IPS-NIHi7 (cell line): Measurements from ENCODE around the gene NPDC1.
"Not testable (repeated sequence)": the region's sequence is repeated elsewhere in the genome, so short reads cannot be mapped to it uniquely, and the experiment has no call there.

Experiments
- DNase-seq: peaks from one replicate; pipeline ENCODE4 v3.0.0; 2012; ENCODE audit warnings: mixed read lengths; ENCODE audit errors: extremely low spot score

The NPDC1 gene

DNA sequence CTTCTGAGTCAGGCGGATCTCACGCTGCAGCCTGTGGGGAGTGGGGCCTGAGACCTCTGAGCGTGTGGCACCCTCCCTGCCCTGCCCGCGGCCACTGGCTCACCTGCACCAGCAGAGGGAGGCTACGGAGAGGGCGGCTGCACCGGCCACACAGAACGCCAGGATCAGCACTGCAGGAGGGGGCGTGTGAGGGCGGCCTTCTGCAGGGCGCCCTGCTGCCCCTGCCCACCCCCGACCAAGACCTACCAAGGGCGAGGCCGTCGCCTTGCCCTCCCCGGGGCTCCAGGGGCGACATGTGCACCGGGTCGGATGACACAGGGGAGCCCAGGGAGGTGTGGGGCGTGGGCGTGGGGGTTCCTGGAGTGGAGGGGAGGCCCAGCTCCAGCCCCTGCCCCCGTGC is 5.4 kb downstream of the NPDC1 start:
- no peak for DNase-seq

DNA sequence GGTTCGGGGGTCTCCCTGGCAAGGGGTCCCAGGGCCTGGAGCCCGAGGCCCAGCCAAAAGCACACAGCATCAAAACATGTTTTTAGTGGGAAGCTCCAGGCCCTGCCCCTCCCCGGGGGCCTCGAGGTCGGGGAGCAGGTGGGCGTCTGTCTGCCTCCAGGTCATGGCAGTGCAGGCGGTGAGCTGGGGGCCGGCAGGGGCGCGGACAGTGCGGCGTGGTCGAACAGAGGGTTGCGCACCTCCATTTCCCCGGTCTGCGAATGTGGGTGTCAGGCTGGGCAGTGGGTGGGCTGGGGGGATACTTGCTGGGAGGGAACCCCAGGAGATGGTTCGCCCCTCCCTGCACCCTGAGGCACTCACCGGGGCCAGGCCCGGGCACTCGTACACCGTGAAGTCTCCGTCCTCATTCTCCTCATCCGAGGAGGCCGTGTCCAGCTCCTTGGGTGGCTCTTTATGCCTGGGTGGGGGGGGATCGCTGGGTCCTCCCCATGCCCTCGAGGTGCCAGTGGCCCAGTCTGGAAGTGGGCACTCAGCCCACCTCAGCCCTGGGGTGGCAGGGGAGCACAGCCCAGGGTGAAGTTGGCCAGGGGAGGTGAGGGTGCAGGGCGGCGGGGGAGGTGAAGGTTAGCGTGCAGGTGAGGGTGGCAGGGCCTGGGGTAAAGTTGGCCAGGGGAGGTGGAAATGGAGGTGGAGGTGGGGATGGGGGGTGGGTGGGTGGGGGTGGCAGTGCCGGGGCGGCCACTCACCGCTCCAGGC is 6.2 kb downstream of the NPDC1 start:
- no peak for DNase-seq

DNA sequence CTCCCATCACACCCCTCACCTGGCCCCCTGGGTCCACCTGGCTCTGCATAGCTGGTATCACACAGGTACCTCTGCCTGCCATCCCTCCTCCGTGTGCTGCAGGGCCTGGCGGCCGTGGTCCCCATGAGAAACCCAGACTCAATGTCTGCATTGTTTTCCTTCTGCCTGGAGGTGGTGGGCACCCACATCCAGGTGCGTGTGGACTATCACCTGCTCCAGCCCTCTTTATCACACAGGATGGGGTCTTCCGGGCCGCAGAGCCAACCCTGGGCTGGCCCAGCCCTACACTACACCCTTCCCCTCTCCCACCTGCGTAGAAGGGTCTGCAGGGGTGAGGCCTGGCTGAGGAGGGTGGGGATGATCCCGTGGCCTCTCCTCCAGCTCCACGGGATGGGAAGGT is 7.1 kb downstream of the NPDC1 start:
- no peak for DNase-seq

DNA sequence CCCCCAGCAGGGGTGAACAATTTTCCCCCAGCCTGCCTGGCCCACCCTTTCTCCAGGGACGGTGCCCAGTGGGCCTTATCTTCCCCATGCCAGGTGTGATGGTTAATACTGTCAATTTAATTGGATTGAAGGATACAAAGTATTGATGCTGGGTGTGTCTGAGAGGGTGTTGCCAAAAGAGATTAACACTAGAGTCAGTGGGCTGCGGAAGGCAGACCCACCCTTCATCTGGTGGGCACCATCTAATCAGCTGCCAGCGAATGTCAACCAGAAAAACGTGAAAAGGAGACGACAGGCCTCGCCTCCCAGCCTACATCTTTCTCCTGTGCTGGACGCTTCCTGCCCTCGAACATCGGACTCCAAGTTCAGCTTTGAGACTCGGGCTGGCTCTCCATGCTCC is 8.5 kb downstream of the NPDC1 start:
- no peak for DNase-seq

DNA sequence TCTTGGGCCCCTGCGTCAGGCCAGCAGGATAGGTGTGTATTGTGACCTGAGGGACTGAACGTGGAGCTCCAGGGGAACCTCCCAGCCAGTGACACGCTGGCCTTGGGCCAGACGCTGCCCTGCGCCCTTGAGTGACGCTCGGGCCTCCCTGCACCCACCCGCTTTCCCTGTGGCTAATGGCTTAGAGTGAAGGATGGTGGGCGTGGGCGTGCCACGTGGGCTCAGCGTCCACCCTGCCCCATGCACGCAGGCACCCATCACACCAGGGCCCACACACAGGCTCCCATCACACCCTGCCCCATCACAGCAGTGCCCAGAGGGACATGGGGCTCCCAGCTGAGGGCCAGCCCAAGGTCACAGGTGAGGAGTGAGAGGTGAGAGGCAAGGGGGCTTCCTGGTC is 8.9 kb downstream of the NPDC1 start:
- DNase-seq = no peak

DNA sequence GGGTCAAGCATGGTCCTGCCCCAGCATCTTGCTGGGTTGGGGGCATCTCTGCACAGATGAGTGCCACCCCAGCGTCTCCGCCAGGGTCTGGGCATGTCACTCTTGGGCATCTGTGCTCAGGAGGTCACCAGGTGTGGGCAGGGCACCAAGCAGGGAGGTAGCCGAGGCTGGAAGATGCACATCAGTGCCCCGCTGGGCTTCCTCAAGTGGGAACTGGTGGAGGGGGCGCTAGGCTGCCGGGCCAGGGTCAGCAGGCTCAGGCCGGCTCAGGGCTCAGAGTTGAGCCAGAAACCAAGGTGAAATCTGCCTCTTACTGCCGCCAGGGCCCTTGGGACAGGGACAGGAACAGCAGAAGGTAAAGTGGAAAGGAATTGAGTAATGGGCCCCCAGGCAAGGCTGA is 10.0 kb downstream of the NPDC1 start:
- no peak for DNase-seq

DNA sequence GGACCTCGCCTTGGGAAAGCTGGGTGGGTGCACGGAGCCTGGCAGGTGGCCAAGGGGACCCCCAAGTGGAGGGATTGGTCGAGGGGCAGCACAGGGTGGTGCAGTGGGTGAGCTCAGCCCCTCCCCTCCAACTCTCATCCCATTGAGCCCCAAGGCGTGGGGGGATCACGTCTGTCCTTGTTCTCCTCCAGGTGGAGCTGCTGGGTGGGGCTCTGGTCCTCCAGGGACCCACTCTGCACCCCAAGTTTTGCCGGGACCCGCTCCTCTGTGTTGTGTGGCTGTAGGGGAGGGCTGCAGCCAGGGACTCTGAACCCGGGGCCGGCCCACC is 10.5 kb downstream of the NPDC1 start:
- DNase-seq = peak; percentile 40

DNA sequence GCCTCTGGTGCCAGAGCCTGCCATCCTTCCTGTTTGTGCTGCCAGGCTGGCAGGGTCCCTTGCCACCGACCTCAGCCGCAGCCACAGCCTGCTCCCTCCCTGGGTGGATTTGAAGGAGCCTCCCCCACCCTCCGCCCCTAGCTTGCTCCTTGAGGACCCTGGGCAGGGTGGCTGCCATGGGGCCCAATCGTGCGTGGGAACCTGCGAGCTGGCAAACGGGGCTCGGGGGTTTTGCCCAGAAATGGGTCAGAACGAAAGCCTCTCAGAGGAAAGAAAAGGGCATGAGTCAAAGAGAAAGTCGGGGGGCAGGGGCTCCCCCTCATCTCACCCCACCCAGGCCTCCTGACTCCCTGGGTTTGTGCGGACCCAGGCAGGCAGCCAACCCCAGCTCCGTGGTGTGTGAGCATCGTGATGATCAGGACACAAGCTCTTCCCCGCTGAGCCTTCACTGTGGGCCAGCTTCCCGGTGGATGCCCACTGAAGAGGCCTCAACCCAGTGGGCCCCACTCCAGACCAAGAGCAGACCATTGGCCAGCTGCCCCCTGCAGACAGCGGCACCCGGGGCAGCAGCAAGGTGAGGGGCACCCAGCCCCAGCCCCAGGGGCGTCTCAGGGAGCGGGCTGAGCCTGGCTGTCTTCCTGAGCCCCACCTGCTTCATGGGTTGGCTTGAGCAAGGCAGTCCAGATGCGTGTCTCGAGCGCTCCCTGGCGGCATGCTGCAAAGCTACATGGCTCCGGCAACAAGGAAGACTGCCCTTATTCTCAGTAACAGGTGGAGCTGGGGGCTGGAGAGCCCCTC is 11.1 kb downstream of the NPDC1 start:
- DNase-seq = peak; percentile 93

DNA sequence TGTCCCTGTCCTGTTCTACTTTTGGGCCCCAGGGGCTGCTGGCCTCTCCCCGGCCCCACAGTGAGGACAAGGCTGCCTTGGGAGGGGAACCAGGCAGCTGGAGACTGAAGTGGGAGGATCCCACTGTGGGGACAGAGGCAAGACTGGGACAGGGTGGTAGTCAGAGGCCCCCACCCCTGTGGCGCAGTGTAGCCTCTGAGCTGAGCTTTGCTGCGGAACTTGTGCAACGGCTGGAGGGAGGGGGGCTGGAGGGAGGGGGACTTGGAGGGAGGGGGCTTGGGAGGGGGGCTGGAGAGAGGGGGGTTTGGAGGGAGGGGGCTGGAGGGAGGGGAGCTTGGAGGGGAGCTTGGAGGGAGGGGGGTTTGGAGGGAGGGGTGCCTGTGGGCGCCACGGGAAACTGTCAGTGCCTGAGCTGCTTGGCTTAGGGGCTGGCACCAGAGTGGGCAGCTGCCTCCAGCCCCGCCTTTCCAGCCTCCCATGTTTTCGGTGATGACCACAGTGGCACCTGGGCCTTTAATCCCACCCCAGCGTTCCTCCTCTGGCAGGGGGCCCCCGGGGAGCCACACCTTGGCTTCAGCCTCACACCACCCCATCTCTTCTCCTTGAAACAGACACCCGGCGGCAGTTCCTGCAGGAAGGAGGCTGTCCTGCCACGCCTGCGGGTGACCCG is 11.8 kb downstream of the NPDC1 start:
- no peak for DNase-seq

DNA sequence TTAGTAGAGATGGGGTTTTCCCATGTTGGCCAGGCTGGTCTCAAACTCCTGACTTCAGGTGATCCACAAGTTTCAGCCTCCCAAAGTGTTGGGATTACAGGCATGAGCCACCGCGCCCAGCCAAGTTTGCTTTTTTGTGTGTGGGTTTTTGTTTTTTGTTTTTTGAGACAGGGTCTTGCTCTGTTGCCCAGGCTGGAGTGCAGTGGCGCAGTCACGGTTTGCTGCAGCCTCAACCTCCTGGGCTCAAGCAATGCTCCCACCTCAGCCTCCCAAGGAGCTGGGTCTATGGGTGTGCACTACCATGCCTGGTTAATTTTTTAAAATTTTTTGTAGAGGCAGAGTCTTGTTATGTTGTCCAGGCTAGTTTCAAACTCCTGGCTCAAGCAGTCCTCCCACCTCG is 12.5 kb downstream of the NPDC1 start:
- not testable (repeated sequence) for DNase-seq

DNA sequence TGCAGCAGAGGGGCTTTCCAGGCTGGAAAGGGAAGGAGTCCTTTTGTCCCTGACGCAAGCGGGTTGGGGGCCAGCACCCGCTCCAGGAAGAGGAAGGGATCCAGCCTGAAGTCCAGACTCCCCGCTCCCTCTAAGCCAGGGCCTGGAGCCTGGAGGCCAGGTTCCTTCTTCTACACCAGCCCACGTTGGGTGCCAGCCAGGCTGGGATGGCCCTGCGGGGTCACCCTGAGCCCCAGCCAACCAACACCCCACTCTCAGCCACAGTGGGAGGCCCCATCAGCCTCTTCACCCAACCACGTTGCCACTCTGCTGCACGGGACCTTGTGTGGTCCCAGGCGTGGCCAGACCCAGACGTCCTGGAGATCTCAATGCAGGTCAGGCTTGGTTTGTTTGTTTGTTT is 13.1 kb downstream of the NPDC1 start:
- DNase-seq = no peak

DNA sequence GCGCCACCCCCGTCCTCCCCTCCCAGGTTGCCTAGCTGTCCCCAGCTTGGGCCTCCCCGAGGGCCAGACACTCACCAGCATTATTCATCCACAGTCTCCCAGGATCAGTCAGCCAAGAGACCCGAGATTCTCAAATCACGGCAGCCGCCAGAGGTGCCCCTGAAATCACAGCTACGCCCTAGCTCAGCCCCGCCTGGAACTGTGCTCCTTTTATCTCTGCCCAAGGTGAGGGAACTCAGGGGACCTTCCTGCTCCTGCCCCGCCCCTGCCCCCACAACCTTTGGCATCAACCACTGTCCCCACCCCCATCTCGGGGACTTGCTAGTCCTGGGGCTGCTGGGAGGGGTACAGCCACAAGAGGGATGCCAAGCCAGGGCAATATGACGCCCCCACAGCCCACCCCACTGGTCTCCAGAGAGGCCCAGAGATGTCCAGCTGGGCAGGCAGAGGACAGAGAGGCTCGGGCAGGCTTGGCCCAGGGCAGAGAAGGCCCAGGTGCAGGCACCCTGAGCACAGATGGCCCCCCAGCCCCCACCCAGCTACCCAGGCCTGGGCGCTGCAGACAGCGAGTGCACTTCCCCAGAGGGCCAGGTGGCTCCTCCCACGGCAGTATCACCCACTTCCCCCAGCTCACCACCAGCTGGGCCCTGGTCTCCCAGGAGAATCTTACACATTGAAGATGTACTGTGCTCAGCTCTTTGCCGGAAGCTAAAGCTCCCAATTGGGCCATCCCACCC is 13.9 kb downstream of the NPDC1 start, which contains the start of gene FUT7:
Gene FUT7, minus strand, starts transcription at position 185 of the 737 bp plus-strand sequence. Its CDS starts 97 bp downstream, at position 88.
- no peak for DNase-seq

DNA sequence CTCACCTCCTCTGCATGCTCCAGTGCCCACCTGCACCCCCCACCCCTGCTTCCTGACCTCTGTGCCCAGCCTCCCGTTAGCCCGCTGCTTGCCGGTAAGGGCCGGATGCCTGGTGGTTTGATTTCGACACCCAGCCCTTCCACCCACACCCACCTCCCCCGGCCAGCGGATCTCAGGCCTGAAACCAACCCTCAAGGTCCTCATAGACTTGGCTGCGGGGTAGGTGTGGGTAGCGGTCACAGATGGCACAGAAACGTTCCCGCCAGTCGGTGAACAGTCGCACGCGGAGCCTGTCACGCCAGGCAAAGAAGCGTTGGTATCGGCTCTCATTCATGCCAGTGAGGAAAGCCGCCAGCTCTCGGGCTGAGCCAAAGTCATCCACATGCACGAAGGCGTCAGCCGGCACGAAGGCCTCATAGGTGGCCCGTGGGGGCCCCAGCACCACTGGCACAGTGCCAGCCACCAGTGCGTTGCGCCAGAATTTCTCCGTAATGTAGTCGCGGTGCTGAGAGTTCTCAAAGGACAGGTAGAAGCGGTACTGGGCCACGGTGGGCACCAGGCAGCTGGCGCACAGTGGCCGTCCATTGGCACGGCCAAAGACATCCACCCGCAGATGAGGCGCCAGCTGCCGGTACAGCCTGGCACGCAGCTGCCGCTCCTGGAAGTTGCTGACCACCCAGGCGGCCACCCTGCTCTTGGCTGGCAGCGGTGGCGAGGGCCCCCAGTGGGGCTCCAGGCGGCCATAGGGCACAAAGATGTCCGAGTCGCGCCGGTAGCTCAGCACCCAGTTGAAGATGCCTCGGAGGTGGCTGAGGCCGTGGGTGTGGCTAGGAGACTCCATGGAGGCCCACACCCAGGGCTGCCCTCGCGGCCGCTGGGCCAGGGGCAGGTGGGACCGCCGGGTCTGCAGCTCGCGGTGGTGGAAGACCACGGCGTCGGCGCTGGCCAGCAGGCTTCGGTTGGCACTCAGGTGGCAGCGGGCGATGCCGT is 15.1 kb downstream of the NPDC1 start:
- no peak for DNase-seq

DNA sequence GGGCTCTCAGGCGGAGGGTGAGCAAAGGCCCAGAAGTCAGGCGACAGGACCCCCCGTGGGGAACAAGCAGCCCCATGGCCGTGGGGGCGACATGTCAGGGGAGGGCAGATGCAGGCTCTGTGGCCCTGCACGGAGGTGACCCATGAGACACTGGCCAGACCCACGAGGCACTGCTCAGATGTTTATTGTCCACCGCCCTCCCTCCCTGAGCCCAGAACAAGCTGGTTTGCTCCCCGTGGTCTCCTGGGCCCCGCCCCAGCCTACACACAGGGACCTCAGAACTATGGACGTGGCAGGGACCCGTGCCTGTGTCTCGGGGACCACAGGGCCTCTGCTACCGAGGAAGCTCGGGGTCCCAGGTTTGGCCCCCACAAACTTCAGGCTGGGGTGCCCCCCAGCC is 16.0 kb downstream of the NPDC1 start:
- DNase-seq = no peak

DNA sequence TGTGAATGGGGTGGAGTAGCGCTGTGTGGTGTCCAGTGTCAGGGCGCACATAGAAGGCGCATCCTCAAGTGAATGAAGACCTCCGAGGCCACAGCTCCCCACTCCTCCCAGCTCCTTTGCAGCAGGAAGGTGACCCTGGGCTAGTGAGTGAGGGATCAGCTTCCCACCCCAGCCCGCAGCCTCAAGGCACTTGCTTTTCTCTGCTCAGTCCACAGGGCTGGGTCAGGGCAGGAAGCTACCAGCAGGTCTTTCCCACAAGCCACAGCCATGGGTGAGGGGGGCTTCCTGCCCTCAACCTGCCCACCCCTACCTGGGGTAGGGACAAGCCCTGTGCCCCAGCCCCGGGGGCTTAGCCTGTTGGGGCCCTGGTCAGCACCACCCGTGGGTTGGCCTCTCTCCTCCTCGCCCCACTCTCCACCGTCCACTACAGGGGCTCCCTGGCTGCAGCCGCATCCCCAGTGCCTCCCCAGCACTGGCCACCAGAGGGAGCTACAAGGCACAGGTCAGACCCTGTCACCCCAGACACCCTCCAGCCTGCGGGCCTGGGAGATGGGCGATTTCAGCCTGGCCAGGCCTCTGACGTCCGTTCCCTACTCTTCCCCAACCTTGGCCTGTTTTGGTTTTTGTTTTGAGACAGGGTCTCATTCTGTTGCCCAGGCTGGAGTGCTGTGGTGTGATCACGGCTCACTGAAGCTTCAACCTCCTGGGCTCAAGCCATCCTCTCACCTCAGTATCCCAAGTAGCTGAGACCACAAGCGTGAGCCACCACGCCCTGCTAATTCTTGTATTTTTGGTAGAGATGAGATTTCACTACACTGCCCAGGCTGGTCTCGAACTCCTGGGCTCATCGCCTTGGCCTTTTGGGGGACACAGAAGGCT is 16.7 kb downstream of the NPDC1 start:
- DNase-seq = peak; percentile 84

DNA sequence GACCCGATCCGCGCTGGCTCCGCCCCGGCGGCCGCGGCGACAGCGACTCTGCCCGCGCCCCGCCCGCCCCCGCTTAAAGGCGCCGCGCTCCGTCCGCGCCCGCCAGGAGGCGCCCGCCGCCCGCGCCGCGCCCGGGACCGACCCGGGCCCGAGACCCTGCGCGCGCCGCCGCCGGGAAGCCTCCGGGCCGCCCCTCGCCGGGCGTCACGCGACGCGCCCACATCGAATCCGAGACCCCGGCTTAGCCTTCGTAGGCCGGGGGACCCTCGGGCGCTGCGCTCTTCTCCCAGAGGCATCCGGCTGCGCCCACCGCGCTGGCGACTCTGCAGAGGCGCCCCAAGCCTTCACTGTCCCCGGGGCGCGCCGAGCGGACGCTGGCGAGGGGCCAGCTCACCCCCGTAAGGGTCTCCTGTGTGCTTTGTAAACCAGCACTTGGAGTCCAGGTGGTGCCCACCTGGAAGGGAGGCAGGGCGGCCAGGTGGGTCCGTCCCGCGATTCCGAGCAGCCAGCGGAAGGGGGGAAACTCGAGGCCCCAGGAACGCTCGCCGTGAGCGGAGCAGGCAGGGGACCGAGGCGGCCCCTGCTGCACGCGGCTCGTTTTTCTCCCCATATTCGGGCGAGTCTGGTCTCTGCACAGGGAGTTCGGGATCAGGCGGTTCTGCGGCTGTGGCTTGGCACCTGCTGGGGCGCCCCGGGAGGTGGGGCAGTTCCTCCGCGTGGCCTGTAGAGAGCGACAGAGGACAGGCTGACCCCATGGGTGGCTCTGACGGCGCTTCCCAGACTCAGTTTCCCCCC is 17.5 kb downstream of the NPDC1 start:
- peak; percentile 81 for DNase-seq

DNA sequence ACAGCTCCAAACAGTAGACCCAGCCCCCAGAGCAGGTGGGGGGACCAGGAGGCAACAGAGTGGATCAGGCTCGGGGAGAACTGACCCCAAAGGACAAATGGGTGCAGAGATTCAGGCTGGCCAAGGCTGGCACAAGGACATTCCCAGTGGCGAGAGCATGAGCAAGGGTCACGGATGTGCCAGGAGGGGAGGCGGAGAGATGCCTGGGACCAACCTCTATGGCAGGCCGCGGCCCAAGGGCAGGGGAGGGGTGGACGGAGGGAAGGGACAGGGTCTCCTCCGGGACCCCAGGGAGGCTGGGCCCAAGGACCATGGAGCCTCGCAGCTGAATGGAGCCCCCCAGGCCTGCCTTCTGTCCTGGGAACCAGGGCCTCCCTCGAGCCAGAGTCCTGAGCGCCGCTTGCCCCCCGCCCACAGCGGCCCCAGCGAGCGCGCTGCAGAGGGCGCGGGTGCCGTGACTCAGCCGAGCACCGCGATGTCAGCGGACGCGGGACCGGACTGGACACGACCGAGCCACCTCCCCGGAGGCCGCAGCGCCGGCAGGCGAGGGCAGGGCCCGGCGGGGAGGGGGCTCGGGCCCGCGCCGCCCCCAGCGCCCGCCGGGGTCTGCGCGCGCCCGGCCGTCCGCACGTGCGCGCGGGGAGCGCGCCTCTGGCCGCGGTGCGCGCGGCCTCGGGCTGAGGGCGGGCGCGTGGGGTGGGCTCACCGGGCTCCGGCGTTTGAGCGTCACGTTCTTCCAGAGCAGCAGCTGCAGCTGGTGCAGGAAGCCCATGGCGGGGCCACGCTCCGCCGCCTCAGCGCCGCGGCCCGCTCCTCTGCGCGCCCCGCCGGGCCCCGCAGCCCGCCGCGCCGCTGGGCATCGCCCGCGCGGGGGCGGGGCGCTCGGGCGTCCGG is 18.4 kb downstream of the NPDC1 start, which contains the start of gene ABCA2:
Gene ABCA2, minus strand, starts transcription at position 869 of the 894 bp plus-strand sequence. Its CDS starts 97 bp downstream, at position 772.
- peak; percentile 26 for DNase-seq

DNA sequence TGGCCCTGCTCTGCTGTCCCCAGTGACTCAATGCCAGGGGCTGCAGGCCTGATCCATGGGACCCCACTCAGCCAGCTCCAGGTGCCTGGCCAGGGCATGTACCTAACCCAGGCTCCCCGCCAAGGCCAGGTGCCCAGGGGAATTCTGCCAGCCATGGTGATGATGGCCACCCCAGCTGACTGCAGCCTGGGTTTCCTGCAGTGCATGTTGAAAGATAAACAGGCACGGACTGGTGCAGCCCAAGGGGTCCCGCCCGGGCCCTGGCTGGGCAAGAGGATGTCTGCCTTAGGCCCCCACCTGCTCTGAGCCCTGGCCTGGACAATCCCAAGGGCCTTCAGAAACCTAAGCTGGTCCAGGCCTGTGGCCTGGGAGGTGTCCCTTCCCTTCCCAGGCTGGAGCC is 19.1 kb downstream of the NPDC1 start:
- DNase-seq = no peak
